Mammary epithelial cell (primary cell): Measurements from ENCODE around the gene ANKRD52.

Source experiments
- CTCF ChIP-seq, 2 donors: IDR thresholded peaks in 1 of 2; conservative IDR thresholded peaks in 1 of 2; 2 replicates each; pipeline ENCODE4 v1.5.1; 2011 to 2012; ENCODE audit warnings: inconsistent platforms in 2 of 2, low read length in 2 of 2, mild to moderate bottlenecking in 2 of 2, control low read depth in 1 of 2, low read depth in 1 of 2; ENCODE audit not compliant: insufficient read depth in 1 of 2; ENCODE audit errors: extremely low read depth in 1 of 2
- EZH2 ChIP-seq: IDR thresholded peaks from 2 replicates; pipeline ENCODE4 v1.6.1; 2012; ENCODE audit warnings: low read length, inconsistent platforms, borderline replicate concordance

- TF ChIP-seq CTCF (conservative IDR thresholded peaks at IDR 0.05 in 1 of 2, IDR thresholded peaks at IDR 0.05 in 1 of 2; ENCODE audit: extremely low read depth in 1 of 2, insufficient read depth in 1 of 2, low read depth in 1 of 2, low read length in 2 of 2) (no peak), EZH2 (no peak)
Observed at GRCh38 chr12:56257071-56257470, 1.1 kb downstream of the ANKRD52 start.
